GM12892 (cell line): Measurements from ENCODE around the gene CFAP69.

Experiments
- POLR2A ChIP-seq: IDR thresholded peaks from 2 replicates; pipeline ENCODE4 v1.6.1; 2011; ENCODE audit warnings: low read depth, low read length, control low read depth
- POLR2AphosphoS5 ChIP-seq: IDR thresholded peaks from 2 replicates; pipeline ENCODE4 v1.6.1; 2011; ENCODE audit warnings: low read depth, low read length, control low read depth
- TAF1 ChIP-seq: IDR thresholded peaks from 2 replicates; pipeline ENCODE4 v1.6.1; 2011; ENCODE audit warnings: low read depth, mild to moderate bottlenecking, control low read depth, low read length, borderline replicate concordance

DNA sequence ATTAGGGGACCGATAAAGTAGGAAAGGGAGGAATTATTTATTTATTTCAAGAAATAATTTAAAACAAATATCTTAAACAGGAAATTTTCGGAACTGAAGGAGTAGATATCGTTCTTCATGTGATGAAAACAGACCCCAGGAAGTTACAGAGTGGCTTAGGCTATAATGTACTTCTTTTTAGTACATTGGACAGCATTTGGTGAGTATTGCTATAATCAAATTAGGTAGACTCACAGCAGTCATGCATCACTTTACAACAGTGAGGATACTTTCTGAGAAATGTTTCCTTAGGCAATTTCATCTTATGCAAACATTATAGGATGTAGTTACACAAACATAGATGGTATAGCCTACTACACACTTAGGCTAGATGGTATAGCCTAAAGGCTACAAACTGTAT is 43.2 kb downstream of the CFAP69 start:
- TF ChIP-seq POLR2A (no peak), POLR2AphosphoS5 (no peak), TAF1 (no peak)
